Osteocyte (in vitro differentiated cells): ENCODE data around the gene PLAAT3. TPM values are rescaled to one million over a fixed set of nuclear protein-coding genes. Genes with fewer than 3 reads are reported as not detected.
"Not testable (repeated sequence)": the region's sequence is repeated elsewhere in the genome, so short reads cannot be mapped to it uniquely, and the experiment has no call there.

ENCODE experiments used
- DNase-seq: peaks from one replicate; pipeline ENCODE4 v3.0.0; 2021; ENCODE audit warnings: mixed read lengths; ENCODE audit not compliant: unreplicated experiment; ENCODE audit errors: extremely low spot score
- H3K27ac Mint-ChIP-seq: one replicate; pipeline ENCODE4 v1.8.0; 2021; ENCODE audit warnings: mild to moderate bottlenecking, mixed read lengths; ENCODE audit not compliant: unreplicated experiment
- H3K27me3 Mint-ChIP-seq: one replicate; pipeline ENCODE4 v1.8.0; 2021; ENCODE audit warnings: mixed read lengths; ENCODE audit not compliant: unreplicated experiment
- H3K36me3 Mint-ChIP-seq: one replicate; pipeline ENCODE4 v1.8.0; 2021; ENCODE audit warnings: mixed read lengths; ENCODE audit not compliant: unreplicated experiment
- H3K4me1 Mint-ChIP-seq: one replicate; pipeline ENCODE4 v1.8.0; 2021; ENCODE audit warnings: mixed read lengths; ENCODE audit not compliant: unreplicated experiment
- H3K4me3 Mint-ChIP-seq: one replicate; pipeline ENCODE4 v1.8.0; 2021; ENCODE audit warnings: mild to moderate bottlenecking, moderate library complexity, mixed read lengths; ENCODE audit not compliant: unreplicated experiment
- H3K9me3 Mint-ChIP-seq: one replicate; pipeline ENCODE4 v1.8.0; 2021; ENCODE audit warnings: mixed read lengths; ENCODE audit not compliant: unreplicated experiment
- CTCF ChIP-seq: fragments of 200-600 bp; sonication (generic); IDR thresholded peaks from 2 replicates; pipeline ENCODE4 v1.5.0; 2021; ENCODE audit warnings: antibody characterized with exemption, mild to moderate bottlenecking, moderate library complexity
- total RNA-seq: library from RNA; stranded (reverse); gene quantifications from 2 replicates; pipeline ENCODE4 v1.2.1, GENCODE V29; 2021

The PLAAT3 gene
- total RNA-seq, 1 donor from 2014 or later = 20.0 TPM

DNA sequence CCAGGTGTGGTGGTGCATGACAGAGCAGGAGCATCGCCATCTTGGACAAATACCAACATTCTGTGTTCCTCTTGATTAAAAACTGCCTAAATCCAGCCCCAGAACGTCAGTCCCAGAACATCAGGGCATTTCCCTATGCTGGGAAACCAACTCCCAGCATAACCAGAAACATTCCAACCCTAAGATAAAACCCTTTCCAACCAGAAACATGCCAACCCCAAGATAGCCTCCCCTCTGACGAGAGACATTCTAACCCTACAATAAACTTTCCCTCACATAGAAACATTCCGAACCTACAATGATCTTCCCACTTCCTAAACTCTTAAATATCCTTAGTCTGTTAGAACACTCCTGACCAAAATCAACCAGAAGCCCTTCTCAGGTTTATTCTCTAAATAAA is 66.1 kb downstream of the PLAAT3 start:
- H3K9me3 Mint-ChIP-seq = no peaks in the 10 kb centered on the region
- no peak for TF ChIP-seq CTCF
- H3K27ac Mint-ChIP-seq = no peak overlapping the region
- H3K4me1 Mint-ChIP-seq = no peaks in the 10 kb centered on the region
- no peaks in the 10 kb centered on the region for H3K36me3 Mint-ChIP-seq
- no peak overlapping the region for H3K4me3 Mint-ChIP-seq
- DNase-seq = no peak
- peaks cover 28% of the 10 kb centered on the region for H3K27me3 Mint-ChIP-seq

- peak; percentile 46 for DNase-seq
- Mint-ChIP-seq H3K36me3 (no peaks in the 10 kb centered on the region), H3K4me3 (no peak overlapping the region), H3K27ac (no peak overlapping the region), H3K4me1 (no peaks in the 10 kb centered on the region), H3K27me3 (peaks cover 37% of the 10 kb centered on the region), H3K9me3 (no peaks in the 10 kb centered on the region)
- no peak for TF ChIP-seq CTCF
Measured at GRCh38 chr11:63547061-63547460, 67.2 kb downstream of the PLAAT3 start.

GRCh38 chr11:63543711-63544110 is 70.5 kb downstream of the PLAAT3 start:
- Mint-ChIP-seq H3K4me1 (no peaks in the 10 kb centered on the region), H3K4me3 (no peak overlapping the region), H3K9me3 (no peaks in the 10 kb centered on the region), H3K27me3 (peaks cover 48% of the 10 kb centered on the region), H3K27ac (no peak overlapping the region), H3K36me3 (no peaks in the 10 kb centered on the region)
- TF ChIP-seq CTCF = no peak
- DNase-seq = no peak

DNA sequence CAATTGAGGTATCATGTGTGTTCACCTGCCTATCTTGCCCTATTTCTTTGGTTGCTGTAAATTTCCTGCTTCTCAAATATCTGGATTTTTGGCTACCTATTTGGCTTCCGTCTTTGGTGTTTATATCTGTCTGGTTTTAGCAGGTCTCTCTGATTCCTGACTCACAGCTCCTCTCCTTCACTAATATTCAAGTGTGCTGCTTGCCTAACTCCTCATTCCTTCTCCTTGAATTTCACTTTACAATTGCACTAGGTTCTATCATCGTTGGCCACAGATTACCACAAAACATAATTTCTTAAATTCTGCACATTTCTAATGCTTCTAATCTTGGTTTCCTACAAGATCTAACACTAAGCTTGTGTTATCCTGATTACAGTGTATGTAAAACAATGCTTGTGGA is 71.7 kb downstream of the PLAAT3 start:
- DNase-seq, H3K4me3 Mint-ChIP-seq, H3K36me3 Mint-ChIP-seq, H3K4me1 Mint-ChIP-seq, H3K9me3 Mint-ChIP-seq, H3K27ac Mint-ChIP-seq: not testable (repeated sequence)
- peaks cover 44% of the 10 kb centered on the region for H3K27me3 Mint-ChIP-seq

GRCh38 chr11:63537293-63538101 is 76.7 kb downstream of the PLAAT3 start:
- Mint-ChIP-seq H3K4me1 (peaks cover 15% of the 10 kb centered on the region), H3K36me3 (no peaks in the 10 kb centered on the region), H3K4me3 (peak overlapping the region; percentile 55), H3K27me3 (peaks cover 39% of the 10 kb centered on the region), H3K27ac (peak overlapping the region; percentile 86), H3K9me3 (no peaks in the 10 kb centered on the region)
- no peak for DNase-seq
- TF ChIP-seq CTCF = no peak
